Stimulated activated CD4-positive, alpha-beta T cell treated with anti-CD3 and anti-CD28 coated beads, Interleukin-15, amount 100 ng/mL, for 48 hours (primary cell): ENCODE results near the gene NBEA.
"Not testable (repeated sequence)": the region's sequence is repeated elsewhere in the genome, so short reads cannot be mapped to it uniquely, and the experiment has no call there.

Source experiments
- DNase-seq, 2 donors: peaks; one replicate each; pipeline ENCODE4 v3.0.0-alpha.2; 2020; ENCODE audit warnings: low read depth in 2 of 2

Gene NBEA, protein sequence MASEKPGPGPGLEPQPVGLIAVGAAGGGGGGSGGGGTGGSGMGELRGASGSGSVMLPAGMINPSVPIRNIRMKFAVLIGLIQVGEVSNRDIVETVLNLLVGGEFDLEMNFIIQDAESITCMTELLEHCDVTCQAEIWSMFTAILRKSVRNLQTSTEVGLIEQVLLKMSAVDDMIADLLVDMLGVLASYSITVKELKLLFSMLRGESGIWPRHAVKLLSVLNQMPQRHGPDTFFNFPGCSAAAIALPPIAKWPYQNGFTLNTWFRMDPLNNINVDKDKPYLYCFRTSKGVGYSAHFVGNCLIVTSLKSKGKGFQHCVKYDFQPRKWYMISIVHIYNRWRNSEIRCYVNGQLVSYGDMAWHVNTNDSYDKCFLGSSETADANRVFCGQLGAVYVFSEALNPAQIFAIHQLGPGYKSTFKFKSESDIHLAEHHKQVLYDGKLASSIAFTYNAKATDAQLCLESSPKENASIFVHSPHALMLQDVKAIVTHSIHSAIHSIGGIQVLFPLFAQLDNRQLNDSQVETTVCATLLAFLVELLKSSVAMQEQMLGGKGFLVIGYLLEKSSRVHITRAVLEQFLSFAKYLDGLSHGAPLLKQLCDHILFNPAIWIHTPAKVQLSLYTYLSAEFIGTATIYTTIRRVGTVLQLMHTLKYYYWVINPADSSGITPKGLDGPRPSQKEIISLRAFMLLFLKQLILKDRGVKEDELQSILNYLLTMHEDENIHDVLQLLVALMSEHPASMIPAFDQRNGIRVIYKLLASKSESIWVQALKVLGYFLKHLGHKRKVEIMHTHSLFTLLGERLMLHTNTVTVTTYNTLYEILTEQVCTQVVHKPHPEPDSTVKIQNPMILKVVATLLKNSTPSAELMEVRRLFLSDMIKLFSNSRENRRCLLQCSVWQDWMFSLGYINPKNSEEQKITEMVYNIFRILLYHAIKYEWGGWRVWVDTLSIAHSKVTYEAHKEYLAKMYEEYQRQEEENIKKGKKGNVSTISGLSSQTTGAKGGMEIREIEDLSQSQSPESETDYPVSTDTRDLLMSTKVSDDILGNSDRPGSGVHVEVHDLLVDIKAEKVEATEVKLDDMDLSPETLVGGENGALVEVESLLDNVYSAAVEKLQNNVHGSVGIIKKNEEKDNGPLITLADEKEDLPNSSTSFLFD (N-terminal part only)

DNA sequence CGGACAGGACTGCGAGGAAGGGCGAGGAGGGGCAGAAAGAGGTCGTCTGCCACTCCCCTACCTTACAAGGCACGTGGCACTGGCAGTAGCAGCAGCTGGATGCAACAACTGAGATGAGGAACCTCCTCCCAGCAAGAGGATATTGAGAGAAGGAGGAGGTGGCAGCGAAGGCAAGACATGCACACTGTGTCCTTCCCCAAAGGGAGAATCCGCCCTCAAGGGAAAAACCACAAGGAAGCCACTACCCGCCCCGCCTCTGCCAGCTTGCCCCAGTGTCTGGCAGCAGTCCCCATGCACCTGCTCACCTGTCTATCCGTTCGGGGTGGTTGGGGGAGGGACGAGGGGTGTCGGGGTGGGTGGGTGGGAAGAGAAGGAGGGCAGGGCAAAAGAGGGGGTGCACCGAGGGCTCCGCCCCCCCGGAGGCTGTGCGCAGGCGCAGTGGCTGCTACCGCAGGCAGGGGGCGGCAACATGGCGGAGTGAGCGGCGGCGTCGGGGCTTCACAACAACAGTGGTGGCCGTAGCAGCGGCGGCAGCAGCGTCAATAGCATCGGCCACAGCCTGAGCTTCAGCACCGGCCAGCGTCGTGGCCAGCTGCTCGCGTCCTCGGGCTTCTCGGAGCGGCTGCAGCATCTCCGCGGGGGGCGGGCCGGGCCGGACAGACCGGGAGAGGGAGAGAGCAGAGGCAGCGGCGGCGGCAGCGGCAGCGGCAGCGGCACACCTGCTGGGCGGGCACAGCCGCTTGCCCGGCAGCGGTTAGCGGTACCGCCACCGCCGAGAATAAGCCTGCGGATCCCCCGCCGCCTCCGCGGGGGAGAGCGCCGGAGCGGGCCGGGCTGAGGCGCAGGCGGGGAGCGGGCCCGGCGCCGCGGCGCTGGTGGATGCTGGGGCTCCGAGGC lies at the start of gene NBEA:
TSS of gene NBEA (plus strand) at position 436 of the 897 bp plus-strand sequence. CDS start 551 bp downstream, outside the sequence.
- peak; percentile 33 to 57 for DNase-seq

DNA sequence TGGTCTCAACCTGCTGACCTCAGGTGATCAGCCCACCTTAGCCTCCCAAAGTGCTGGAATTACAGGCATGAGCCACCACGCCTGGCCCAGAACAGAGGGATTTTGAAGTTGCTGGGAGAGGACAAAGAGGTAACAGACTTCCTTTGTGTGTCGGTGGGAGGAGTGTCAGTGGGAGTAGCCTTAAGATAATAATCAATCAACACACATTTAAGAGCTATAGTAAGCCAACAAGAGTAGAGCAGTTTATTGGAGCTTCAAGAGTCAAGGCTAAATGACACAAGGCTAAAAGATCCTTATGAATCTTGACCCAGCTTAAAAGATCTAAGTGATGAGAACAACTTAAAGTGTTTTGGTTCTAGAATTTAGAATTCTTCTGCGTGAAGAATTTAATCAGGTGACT lies 47.3 kb upstream of the NBEA start:
- DNase-seq, result no peak

DNA sequence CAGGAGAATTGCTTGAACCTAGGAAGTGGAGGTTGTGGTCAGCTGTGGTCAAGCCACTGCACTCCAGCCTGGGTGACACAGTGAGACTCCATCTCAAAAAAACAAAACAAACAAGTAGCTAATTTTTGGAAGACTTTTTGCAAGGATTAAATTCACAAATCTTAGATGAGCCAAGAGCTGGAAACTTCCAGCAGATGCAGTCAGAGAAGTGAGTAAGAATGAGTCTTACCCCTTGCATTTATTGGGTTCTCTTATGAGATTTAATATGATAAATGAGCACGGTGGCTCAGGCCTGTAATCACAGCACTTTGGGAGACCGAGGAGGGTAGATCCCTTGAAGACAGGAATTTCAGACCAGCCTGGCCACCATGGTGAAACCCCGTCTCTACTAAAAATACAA lies 44.9 kb upstream of the NBEA start:
- no peak for DNase-seq

DNA sequence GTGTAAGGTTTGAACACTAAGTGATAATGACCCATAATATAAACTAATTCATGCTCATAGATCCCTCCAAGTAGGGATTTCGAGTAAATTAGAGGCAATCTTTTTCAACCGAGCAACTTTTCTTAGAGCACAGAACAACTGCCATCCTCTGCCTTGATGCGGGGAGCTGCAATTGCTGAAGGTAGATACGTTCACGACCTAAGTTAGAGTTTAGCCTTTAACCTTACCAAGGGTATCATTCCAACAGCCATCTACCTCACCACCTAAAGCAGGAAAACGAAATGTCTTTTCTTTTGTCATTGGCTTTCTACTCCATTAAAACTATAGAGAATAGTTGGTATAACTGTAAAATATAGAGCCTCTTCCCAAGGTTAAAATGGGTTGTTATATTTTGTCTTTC lies 42.2 kb upstream of the NBEA start:
- DNase-seq, result no peak

DNA sequence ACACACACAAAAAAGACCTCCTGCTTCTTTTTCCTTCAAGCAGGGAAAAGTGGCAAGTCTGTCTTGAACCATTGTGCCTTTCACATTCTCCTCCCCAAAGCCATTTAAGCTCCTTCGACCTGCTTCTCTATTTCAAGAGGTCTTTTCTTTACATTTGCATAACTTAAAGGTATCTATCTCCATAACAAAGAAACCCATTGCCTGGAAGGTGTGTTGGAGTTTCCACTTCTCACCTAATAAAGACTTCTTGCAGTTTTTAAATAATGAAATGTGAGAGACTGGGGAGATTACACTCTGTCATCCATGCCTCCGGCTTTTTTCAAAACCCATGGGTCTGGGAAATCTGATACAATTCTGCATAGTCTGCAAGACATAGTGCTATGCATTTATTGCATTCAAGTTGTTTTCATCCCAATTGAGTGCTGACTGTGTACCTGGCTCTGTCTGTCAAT lies 41.8 kb upstream of the NBEA start:
- no peak for DNase-seq

DNA sequence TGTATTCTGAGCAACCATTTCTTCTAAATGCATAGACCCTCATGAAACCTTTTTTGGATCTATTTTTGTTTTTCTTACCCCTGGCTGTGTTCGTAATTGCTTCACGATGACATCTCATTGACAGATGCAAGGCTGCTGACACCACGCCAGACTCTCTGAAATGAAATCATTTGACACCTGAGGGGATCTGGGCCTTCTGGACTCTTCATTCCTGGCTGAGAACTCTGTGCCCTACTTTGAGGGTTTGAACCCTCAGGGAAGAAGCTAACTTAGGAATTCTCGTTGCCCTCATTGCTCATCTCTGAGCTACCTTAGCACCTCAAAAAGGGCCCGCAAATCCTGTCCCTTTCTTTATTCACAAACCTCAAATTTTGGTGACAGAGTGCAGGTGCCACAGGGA lies 40.5 kb upstream of the NBEA start:
- no peak for DNase-seq

DNA sequence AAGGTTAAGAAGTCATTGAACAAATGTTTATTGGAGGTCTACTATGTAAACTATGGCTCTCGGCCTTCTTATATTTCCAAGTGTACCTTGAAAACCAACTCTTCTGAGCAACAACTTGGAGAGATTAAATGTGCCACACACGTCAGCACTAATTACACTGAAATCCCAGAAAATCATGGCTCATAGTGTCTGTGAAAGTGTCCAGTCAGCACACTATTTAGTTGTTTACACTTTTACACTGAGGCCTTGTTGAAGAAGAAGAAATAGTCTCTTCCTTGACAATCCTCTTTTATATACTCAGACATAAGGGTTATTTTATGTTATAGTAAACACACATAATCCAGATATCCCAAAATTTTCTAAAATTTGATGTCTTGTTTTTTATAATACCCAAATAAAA lies 30.9 kb upstream of the NBEA start:
- no peak for DNase-seq

DNA sequence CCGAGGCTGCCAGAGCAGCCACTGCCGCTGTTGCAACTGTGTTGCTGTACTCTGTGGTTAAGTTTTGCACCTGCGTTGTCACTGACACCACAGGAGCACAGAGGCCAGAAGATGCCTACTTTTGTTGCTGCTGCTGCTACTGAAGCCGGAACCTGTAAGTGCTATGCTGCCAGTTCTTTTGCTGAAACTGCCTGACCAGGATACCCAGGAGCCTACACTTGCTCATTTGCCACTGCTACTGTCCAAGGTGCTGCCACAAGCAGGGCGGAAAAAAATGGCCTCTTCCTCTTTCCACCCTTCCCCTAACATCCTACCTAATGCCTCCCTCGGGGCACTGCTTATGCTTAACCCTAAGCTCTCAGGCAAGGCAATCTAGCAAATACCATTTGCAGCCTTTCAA lies 29.0 kb upstream of the NBEA start:
- no peak for DNase-seq

DNA sequence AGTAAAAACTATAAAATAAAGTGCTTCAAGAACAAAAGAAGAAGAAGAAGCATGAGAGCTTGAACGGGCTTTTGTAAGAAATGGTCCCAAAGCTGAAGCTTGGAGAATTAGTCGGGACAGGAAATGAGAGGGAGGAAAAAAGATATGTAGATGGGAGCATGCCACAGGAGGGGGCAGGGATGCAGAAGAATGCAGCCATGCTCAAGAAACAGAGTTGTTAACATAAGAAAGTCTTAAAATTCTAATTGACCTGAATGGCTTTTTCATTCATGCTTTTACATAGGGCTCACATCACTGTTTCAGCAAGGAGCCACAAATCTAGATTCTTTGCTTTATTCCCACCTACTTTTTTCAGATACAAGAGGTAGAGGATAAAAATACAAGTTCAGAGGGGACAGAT lies 27.7 kb upstream of the NBEA start:
- DNase-seq, result no peak

DNA sequence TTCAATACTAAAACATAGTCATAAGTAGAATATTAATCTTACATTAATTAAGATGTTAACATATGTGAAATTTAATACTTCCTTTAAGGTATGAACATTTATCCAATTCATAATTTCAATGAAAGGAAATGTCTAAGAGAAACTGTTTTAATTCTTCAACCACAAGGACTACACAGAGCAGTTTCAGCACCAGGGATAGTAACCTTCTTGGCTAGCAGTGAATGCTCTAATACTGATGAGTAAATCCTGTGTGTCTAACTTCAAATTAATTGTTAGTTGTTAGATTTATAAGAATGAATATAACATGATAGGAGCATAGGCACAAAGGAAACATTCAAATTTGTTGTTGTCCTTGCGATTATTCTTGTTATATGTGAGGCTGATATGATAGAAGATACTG lies 15.6 kb upstream of the NBEA start:
- DNase-seq, result no peak

DNA sequence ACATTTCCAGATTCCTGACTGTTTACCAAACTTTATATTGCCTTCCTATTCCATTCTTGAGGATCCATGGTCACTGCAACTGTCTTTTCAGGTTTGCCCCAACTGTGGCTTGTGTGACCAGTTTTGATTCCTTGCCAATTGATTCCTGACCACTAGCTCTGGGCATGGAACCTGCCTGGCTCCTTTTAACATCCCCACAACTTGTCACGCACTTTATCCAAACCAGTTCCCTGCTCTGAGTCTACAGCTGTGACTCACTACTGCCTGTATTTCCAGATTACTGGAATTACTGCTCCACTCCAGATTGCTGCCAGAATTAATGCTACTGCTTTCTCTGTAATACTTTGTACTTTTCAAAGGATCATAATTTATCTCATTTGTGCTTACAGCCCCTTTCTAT lies 13.4 kb upstream of the NBEA start:
- not testable (repeated sequence) for DNase-seq

DNA sequence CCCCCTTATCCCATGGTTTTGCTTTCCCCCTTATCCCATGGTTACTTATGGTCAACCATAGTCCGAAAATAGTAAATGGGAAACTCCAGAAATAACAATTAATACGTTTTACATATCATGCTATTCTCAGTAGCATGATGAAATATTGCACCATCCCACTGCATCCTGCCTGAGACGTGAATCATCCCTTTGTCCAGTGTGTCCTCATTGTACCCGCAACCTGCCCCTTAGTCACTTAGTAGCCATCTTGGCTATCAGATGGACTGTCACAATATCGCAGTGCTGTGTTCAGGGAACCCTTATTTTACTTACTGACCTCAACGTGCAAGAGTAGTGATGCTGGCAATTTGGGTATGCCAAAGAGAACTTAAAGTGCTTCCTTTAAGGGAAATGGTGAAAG lies 10.5 kb upstream of the NBEA start:
- no peak for DNase-seq

DNA sequence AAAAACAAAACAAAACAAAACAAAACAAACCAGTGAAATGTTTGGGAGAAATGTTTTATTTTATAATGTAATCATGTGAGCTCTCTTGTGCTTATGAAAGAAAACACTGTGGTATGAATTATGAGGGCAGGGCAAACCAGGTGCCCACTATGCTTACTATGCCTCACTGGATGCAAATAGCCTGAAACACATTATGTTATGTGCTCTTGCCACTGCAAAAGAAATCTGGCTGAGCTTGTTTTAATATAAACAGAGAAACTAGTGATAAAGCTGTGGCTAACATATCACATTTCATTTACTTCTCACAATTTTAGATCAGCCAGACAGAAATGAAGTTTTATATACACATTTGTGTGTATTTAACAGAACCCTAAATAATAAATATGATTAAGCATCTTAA lies 8.7 kb upstream of the NBEA start:
- no peak for DNase-seq

DNA sequence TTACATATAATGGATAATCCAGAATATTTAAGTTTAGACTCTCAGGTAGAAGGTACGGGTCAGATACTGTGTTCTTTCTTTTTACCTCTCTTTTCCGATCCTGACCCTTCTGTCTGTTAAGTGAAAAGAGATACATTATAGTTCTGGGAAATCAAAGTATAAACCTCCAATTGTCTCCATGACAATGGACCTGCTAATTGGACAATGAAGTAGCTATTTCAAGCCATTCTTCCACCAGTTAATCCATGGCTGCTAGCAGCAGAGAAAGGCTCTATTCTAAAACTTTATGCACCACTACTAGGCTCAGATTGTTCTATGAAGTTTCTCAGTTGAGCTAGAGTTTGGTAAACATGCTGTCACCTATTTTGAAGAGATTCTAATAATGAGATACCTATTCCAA lies 8.3 kb upstream of the NBEA start:
- no peak for DNase-seq

DNA sequence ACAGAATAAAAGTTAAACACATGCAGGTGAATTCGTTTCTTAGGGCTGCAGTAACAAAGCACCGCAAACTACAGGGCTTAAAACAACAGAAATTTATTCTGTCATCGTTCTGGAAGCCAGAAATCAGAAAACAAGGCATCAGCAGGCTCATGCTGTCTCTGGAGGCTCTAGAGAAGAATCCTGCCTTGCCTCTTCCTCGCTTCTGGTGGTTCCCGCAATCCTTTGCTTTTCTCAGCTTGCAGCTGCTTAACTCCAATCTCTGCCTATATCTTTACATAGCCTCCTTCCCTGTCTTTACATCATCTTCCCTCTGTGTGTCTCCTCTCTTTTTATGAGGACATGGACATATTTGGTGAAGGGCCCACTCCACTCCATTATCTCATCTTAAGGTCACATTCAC lies 6.2 kb upstream of the NBEA start:
- DNase-seq, result no peak

DNA sequence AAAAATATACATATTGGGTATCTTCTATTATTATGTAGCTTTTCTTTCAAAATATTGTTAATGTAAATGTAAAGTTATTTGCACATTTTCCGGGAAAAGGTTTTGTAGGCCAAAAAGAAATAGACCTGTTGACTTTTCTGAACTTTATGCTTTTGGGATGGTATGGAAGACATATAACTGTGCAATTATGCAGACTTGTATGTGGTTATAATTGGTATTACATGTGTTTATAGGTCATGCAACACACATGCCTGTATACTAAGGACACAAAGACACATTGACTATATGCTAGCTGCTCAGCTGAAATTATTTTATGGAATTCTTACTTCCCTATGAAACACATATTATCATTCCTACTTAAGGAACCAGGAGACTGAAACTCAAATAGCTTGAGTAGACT lies 2.3 kb upstream of the NBEA start:
- DNase-seq, result no peak

DNA sequence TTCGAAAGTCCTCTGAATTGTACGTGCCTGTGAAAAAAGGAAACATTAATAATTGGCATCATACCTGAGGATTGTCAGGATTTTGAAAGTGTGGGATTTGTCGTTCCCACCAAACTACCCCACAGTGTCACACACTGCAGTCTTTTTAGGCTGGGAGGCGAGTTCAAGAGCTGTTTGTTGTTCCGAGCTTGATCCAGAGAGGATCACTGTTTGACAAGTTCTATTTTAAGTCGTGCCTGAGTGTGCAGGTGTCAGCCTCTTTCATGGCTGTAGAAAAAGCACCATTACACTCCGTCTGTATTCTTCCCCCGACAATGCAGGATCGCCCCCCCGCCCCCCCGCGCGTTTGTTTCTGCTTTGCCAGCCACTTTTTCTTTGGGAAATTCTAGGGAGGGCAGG lies 635 bp upstream of the NBEA start:
- DNase-seq, result no peak

DNA sequence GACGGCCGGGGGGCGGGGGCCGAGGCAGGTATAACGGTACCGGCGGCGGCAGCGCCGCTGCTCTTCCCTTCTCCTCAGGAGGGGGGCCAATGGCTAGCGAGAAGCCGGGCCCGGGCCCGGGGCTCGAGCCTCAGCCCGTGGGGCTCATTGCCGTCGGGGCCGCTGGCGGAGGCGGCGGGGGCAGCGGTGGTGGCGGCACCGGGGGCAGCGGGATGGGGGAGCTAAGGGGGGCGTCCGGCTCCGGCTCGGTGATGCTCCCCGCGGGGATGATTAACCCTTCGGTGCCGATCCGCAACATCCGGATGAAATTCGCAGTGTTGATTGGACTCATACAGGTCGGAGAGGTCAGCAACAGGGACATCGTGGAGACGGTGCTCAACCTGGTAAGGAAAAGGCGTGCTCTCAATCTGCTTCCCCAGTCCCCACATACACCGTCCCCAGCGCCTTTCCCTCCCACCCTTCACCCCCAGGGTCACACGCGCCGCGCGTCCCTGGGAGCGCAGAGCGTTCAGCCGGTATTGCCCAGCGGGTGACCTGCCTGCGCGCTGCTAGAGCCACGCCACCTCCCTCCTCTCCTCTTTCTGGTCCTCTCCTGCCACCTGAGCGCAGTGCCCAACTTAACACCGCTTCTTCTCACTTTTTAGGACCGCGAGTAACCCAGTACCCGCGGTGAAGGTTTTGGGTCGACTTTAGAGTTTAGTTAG lies 814 bp downstream of the NBEA start:
- no peak for DNase-seq

DNA sequence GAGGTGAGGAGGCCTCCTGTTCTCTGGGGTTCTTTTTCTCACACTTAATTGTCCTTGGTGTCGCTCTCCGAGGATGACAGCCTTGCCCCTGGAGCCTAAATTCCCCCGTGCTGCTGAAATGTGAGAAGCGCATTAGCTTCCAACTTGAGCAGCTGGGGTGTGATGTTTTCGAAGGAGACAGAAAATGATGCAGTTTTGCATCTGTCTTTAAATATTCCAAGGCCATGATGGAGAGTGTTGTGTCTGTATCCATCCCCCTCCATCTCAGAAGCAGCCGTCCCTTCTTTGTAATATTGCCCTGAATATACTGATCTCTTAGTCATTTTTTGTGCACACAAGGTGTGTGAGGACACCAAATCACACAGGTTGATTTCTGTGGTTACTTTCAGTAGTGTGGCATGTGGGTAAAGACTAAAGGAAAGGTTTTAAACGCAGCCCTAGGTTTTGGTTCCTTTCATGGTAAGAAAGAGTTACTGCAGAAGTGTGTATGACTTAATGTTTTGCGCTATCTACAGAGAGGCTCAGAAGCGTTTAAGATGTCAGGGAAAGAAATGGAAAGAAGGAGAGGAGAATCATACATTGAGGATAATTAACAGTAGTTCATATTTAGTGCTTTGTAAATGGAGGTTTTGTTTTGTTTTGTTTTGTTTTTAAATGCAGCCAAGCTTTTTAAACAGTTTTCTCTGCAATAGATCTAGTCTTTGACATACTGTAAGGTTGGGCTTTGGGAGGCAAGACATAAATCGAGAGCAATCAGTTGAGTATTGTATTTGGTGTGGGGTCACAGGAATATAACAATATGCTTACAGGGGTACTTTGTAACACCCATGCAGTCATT lies 1.6 kb downstream of the NBEA start:
- no peak for DNase-seq

DNA sequence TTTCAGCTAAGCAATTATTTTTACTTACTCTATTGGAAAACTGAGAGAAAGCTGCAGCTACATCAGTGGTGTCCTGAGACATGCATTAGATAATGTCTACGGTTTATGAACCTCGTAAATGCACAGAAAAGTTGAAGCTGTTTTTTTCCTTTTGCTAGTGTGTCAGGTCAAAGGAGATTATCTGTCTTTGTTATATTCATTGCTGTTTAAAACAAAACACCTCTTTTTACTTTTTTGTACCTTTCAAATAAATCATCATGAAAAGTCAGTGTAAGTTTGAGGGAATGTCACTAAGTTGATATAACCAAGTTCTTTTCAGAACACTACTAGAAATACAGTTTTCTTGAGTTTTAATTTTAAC lies 2.2 kb downstream of the NBEA start:
- DNase-seq, result no peak
